Upper lobe of left lung (tissue), 4 donors: ENCODE measurements around the gene CFAP206.

Source experiments
- CTCF ChIP-seq, 6 experiments: fragments of 450-650 bp in 4 of 6; fragments of 200-600 bp in 2 of 6; sonication (generic) in 2 of 6; IDR thresholded peaks; one replicate each; pipeline ENCODE4 v1.5.1; 2016 to 2019; ENCODE audit warnings: antibody characterized with exemption in 6 of 6
- POLR2A ChIP-seq, 4 donors: fragments of 450-650 bp; IDR thresholded peaks; one replicate each; pipeline ENCODE4 v1.5.1; 2016 to 2017; ENCODE audit warnings: antibody characterized with exemption in 4 of 4, mild to moderate bottlenecking in 2 of 4

- TF ChIP-seq POLR2A (IDR thresholded peaks at IDR 0.05) (no peak), CTCF (IDR thresholded peaks at IDR 0.05) (peak in 2 of 6 experiments; percentile 15 to 17)
Measured at GRCh38 chr6:87391334-87391733, 16.4 kb upstream of the CFAP206 start.
